C4-2B (cell line): ENCODE measurements around the gene FIP1L1.

Experiments used
- CTCF ChIP-seq: fragments of 450-650 bp; conservative IDR thresholded peaks from 2 replicates; pipeline ENCODE4 v1.5.1; 2017; ENCODE audit warnings: mild to moderate bottlenecking
- ZFX ChIP-seq: fragments of 450-650 bp; IDR thresholded peaks from 2 replicates; pipeline ENCODE4 v1.6.1; 2017

- no peak for TF ChIP-seq CTCF
- TF ChIP-seq ZFX, result no peak
Measured at GRCh38 chr4:53499791-53500190, 122.3 kb downstream of the FIP1L1 start.
